ENCODE results near the gene AK2. TPM values are rescaled to one million over a fixed set of nuclear protein-coding genes. Genes with fewer than 3 reads are reported as not detected.
"Not testable (repeated sequence)": the region's sequence is repeated elsewhere in the genome, so short reads cannot be mapped to it uniquely, and the experiment has no call there.

Gene AK2
- total RNA-seq, 2 experiments from 2014 or later, result 181 to 193 TPM

GRCh38 chr1:33030575-33030974 lies 6.1 kb downstream of the AK2 start:
- Mint-ChIP-seq H3K4me3 (no peak overlapping the region), H3K27ac (no peak overlapping the region), H3K27me3 (no peaks in the 10 kb centered on the region), H3K36me3 (ENCODE audit: low read depth) (peaks cover 28% of the 10 kb centered on the region), H3K4me1 (peaks cover 61% of the 10 kb centered on the region), H3K9me3 (no peaks in the 10 kb centered on the region)
- no peak for DNase-seq
- ChIA-PET CTCF (interaction anchor here (0.6 to 1.9 kb wide), 8 partner anchors 9 to 772 kb away, joined by 3 to 6 read pairs (median 3); no protein-coding TSS in a partner anchor), POLR2A (interaction anchor here (0.6 kb wide), 2 partner anchors 19 to 709 kb away, joined by 3 to 9 read pairs; no protein-coding TSS in a partner anchor)

- peaks cover 60% of the 10 kb centered on the region for H3K4me1 Mint-ChIP-seq
- ChIA-PET CTCF (interaction anchor here (1.0 to 1.9 kb wide), 4 partner anchors 8 to 66 kb away, joined by 3 to 6 read pairs (median 4); no protein-coding TSS in a partner anchor), POLR2A (interaction anchor here (0.6 kb wide), 1 partner anchor 18 kb away, joined by 9 read pairs; no protein-coding TSS in a partner anchor)
- H3K27me3 Mint-ChIP-seq, result no peaks in the 10 kb centered on the region
- DNase-seq, result no peak
- no peak overlapping the region for H3K4me3 Mint-ChIP-seq
- peaks cover 27% of the 10 kb centered on the region for H3K36me3 Mint-ChIP-seq (ENCODE audit: low read depth)
- no peaks in the 10 kb centered on the region for H3K9me3 Mint-ChIP-seq
- H3K27ac Mint-ChIP-seq, result no peak overlapping the region
These were observed 6.8 kb downstream of the AK2 start for GRCh38 chr1:33029921-33030320.

- H3K36me3 Mint-ChIP-seq (ENCODE audit: low read depth), result peaks cover 31% of the 10 kb centered on the region
- peaks cover 60% of the 10 kb centered on the region for H3K4me1 Mint-ChIP-seq
- H3K27ac Mint-ChIP-seq, result no peak overlapping the region
- ChIA-PET CTCF (no interaction called here), POLR2A (no interaction called here)
- DNase-seq, result no peak
- H3K4me3 Mint-ChIP-seq, result no peak overlapping the region
- no peaks in the 10 kb centered on the region for H3K9me3 Mint-ChIP-seq
- H3K27me3 Mint-ChIP-seq, result no peaks in the 10 kb centered on the region
These were observed 7.5 kb downstream of the AK2 start for GRCh38 chr1:33029209-33029608.

GRCh38 chr1:33025761-33026160 lies 10.9 kb downstream of the AK2 start:
- POLR2A ChIA-PET, result no interaction called here
- no peak overlapping the region for H3K27ac Mint-ChIP-seq
- H3K4me1 Mint-ChIP-seq, result peaks cover 42% of the 10 kb centered on the region

GRCh38 chr1:33025180-33025569 lies 11.5 kb downstream of the AK2 start:
- no peak for DNase-seq
- ChIA-PET CTCF (interaction anchor here (0.6 to 2.6 kb wide), 5 partner anchors 10 to 61 kb away, joined by 3 to 9 read pairs (median 3); no protein-coding TSS in a partner anchor), POLR2A (no interaction called here)
- H3K36me3 Mint-ChIP-seq (ENCODE audit: low read depth), result peaks cover 51% of the 10 kb centered on the region
- peak overlapping the region; percentile 75 for H3K27ac Mint-ChIP-seq
- H3K27me3 Mint-ChIP-seq, result no peaks in the 10 kb centered on the region
- H3K4me3 Mint-ChIP-seq, result no peak overlapping the region
- peaks cover 42% of the 10 kb centered on the region for H3K4me1 Mint-ChIP-seq
- no peaks in the 10 kb centered on the region for H3K9me3 Mint-ChIP-seq

More at GRCh38 chr1:33025761-33026160, 10.9 kb downstream of the AK2 start:
- CTCF ChIA-PET, result interaction anchor here (1.6 to 2.6 kb wide), 3 partner anchors 9 to 27 kb away, joined by 3 to 9 read pairs (median 5); no protein-coding TSS in a partner anchor
- Mint-ChIP-seq H3K9me3 (no peaks in the 10 kb centered on the region), H3K36me3 (ENCODE audit: low read depth) (peaks cover 45% of the 10 kb centered on the region), H3K4me3 (no peak overlapping the region), H3K27me3 (no peaks in the 10 kb centered on the region)
- DNase-seq, result no peak

GRCh38 chr1:33024430-33025179 lies 12.1 kb downstream of the AK2 start:
- POLR2A ChIA-PET, result interaction anchor here (0.9 kb wide), 1 partner anchor 106 kb away, joined by 17 read pairs; no protein-coding TSS in a partner anchor
- H3K4me1 Mint-ChIP-seq, result peaks cover 39% of the 10 kb centered on the region
- not testable (repeated sequence) for H3K27me3 Mint-ChIP-seq, H3K4me3 Mint-ChIP-seq, DNase-seq, H3K9me3 Mint-ChIP-seq
- CTCF ChIA-PET, result interaction anchor here (0.6 to 2.6 kb wide), 5 partner anchors 10 to 61 kb away, joined by 3 to 9 read pairs (median 3); no protein-coding TSS in a partner anchor
- H3K36me3 Mint-ChIP-seq (ENCODE audit: low read depth), result peaks cover 52% of the 10 kb centered on the region
- peak overlapping the region; percentile 75 for H3K27ac Mint-ChIP-seq

- Mint-ChIP-seq H3K27ac (no peak overlapping the region), H3K36me3 (ENCODE audit: low read depth) (peaks cover 59% of the 10 kb centered on the region), H3K9me3 (no peaks in the 10 kb centered on the region), H3K4me3 (no peak overlapping the region), H3K4me1 (peaks cover 38% of the 10 kb centered on the region), H3K27me3 (no peaks in the 10 kb centered on the region)
- ChIA-PET CTCF (interaction anchor here (1.1 to 1.5 kb wide), 2 partner anchors 12 to 15 kb away, joined by 3 read pairs; no protein-coding TSS in a partner anchor), POLR2A (no interaction called here)
- no peak for DNase-seq
These were observed 14.0 kb downstream of the AK2 start for GRCh38 chr1:33022650-33023200.

GRCh38 chr1:33021567-33022431 lies 14.9 kb downstream of the AK2 start:
- H3K4me1 Mint-ChIP-seq, result peaks cover 34% of the 10 kb centered on the region
- no peaks in the 10 kb centered on the region for H3K9me3 Mint-ChIP-seq
- H3K27me3 Mint-ChIP-seq, result no peaks in the 10 kb centered on the region
- peaks cover 64% of the 10 kb centered on the region for H3K36me3 Mint-ChIP-seq (ENCODE audit: low read depth)
- ChIA-PET CTCF (interaction anchor here (0.6 to 1.5 kb wide), 7 partner anchors 9 to 96 kb away, joined by 3 to 6 read pairs (median 3); no protein-coding TSS in a partner anchor), POLR2A (no interaction called here)
- H3K4me3 Mint-ChIP-seq, result no peak overlapping the region
- no peak for DNase-seq
- H3K27ac Mint-ChIP-seq, result no peak overlapping the region

GRCh38 chr1:33018112-33018511 lies 18.6 kb downstream of the AK2 start:
- Mint-ChIP-seq H3K4me3 (no peak overlapping the region), H3K36me3 (ENCODE audit: low read depth) (peaks cover 61% of the 10 kb centered on the region)

GRCh38 chr1:33017175-33017574 lies 19.5 kb downstream of the AK2 start:
- DNase-seq, result no peak
- CTCF ChIA-PET, result interaction anchor here (0.6 to 1.7 kb wide), 2 partner anchors 11 to 14 kb away, joined by 3 to 4 read pairs; no protein-coding TSS in a partner anchor
- Mint-ChIP-seq H3K27ac (no peak overlapping the region), H3K9me3 (no peaks in the 10 kb centered on the region), H3K27me3 (no peaks in the 10 kb centered on the region), H3K4me1 (peaks cover 8% of the 10 kb centered on the region), H3K36me3 (ENCODE audit: low read depth) (peaks cover 64% of the 10 kb centered on the region), H3K4me3 (no peak overlapping the region)
- POLR2A ChIA-PET, result no interaction called here

More at GRCh38 chr1:33018112-33018511, 18.6 kb downstream of the AK2 start:
- Mint-ChIP-seq H3K9me3 (no peaks in the 10 kb centered on the region), H3K27me3 (no peaks in the 10 kb centered on the region), H3K27ac (no peak overlapping the region), H3K4me1 (peaks cover 8% of the 10 kb centered on the region)
- CTCF ChIA-PET, result interaction anchor here (1.7 kb wide), 1 partner anchor 13 kb away, joined by 4 read pairs; no protein-coding TSS in a partner anchor
- DNase-seq, result no peak
- POLR2A ChIA-PET, result no interaction called here

GRCh38 chr1:33015216-33015615 lies 21.5 kb downstream of the AK2 start:
- ChIA-PET CTCF (interaction anchor here (0.6 to 1.9 kb wide), 6 partner anchors 10 to 855 kb away, joined by 3 to 6 read pairs (median 3); no protein-coding TSS in a partner anchor), POLR2A (no interaction called here)
- no peak for DNase-seq
- no peak overlapping the region for H3K27ac Mint-ChIP-seq
- H3K36me3 Mint-ChIP-seq (ENCODE audit: low read depth), result peaks cover 58% of the 10 kb centered on the region
- H3K4me3 Mint-ChIP-seq, result no peak overlapping the region
- H3K4me1 Mint-ChIP-seq, result peaks cover 10% of the 10 kb centered on the region
- no peaks in the 10 kb centered on the region for H3K27me3 Mint-ChIP-seq
- no peaks in the 10 kb centered on the region for H3K9me3 Mint-ChIP-seq

- Mint-ChIP-seq H3K4me3 (no peak overlapping the region), H3K9me3 (no peaks in the 10 kb centered on the region), H3K4me1 (peaks cover 10% of the 10 kb centered on the region), H3K27ac (no peak overlapping the region), H3K27me3 (no peaks in the 10 kb centered on the region), H3K36me3 (ENCODE audit: low read depth) (peaks cover 52% of the 10 kb centered on the region)
- no peak for DNase-seq
- ChIA-PET POLR2A (no interaction called here), CTCF (interaction anchor here (0.6 to 1.9 kb wide), 4 partner anchors 9 to 855 kb away, joined by 3 to 6 read pairs (median 4); no protein-coding TSS in a partner anchor)
These were observed 22.1 kb downstream of the AK2 start for GRCh38 chr1:33014464-33015163.

All from activated CD4-positive, alpha-beta T cell treated with anti-CD3 and anti-CD28 coated beads, Interleukin-2, amount 10 ng/mL, durations not matched to agents 7 days and 5 days (primary cell).